ENCODE data around the gene PCDHA9.

Gene PCDHA9

DNA sequence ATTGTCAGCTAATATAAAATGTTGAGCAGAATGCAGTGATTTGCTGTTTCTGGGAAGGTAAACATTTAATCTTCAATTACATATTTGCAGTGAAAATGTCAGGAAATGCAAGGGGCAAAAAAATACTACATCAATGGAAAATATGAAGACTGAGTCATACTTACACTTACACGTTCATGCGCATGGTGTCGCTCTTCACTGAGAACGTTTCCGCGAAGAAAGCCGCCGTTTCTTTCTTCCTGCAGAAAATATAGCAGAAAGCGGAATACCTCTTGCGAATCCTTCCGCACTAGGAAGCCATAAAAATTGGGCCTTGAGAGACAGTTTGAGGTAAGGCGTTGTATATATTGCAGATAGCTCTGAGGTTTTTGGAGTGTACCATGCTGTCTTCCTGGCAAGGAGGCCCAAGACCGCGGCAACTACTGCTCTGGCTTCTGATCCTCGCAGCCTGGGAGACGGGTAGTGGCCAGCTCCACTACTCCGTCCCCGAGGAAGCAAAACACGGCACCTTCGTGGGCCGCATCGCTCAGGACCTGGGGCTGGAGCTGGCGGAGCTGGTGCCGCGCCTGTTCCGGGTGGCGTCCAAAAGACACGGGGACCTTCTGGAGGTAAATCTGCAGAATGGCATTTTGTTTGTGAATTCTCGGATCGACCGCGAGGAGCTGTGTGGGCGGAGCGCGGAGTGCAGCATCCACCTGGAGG lies 33.9 kb downstream of the PCDHA9 start, which contains the start of gene PCDHA13:
Gene PCDHA13, plus strand, starts transcription at position 236 of the 702 bp plus-strand sequence. Its CDS starts 145 bp downstream, at position 381.
- no peak for DNase-seq

- no peak for DNase-seq
These were observed 34.4 kb downstream of the PCDHA9 start for GRCh38 chr5:140882591-140882899.

- no peak for DNase-seq
These were observed 35.2 kb downstream of the PCDHA9 start for GRCh38 chr5:140883373-140883772.

- no peak for DNase-seq
These were observed 35.9 kb downstream of the PCDHA9 start for GRCh38 chr5:140883927-140884697.

Measured in NCI-H1092 treated with DMSO at 0.1 percent for 48 hours (cell line).